ENCODE results near the gene PIF1. TPM values are rescaled to one million over a fixed set of nuclear protein-coding genes. Genes with fewer than 3 reads are reported as not detected.

PIF1 gene, protein sequence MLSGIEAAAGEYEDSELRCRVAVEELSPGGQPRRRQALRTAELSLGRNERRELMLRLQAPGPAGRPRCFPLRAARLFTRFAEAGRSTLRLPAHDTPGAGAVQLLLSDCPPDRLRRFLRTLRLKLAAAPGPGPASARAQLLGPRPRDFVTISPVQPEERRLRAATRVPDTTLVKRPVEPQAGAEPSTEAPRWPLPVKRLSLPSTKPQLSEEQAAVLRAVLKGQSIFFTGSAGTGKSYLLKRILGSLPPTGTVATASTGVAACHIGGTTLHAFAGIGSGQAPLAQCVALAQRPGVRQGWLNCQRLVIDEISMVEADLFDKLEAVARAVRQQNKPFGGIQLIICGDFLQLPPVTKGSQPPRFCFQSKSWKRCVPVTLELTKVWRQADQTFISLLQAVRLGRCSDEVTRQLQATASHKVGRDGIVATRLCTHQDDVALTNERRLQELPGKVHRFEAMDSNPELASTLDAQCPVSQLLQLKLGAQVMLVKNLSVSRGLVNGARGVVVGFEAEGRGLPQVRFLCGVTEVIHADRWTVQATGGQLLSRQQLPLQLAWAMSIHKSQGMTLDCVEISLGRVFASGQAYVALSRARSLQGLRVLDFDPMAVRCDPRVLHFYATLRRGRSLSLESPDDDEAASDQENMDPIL
- total RNA-seq: 0.31 TPM

DNA sequence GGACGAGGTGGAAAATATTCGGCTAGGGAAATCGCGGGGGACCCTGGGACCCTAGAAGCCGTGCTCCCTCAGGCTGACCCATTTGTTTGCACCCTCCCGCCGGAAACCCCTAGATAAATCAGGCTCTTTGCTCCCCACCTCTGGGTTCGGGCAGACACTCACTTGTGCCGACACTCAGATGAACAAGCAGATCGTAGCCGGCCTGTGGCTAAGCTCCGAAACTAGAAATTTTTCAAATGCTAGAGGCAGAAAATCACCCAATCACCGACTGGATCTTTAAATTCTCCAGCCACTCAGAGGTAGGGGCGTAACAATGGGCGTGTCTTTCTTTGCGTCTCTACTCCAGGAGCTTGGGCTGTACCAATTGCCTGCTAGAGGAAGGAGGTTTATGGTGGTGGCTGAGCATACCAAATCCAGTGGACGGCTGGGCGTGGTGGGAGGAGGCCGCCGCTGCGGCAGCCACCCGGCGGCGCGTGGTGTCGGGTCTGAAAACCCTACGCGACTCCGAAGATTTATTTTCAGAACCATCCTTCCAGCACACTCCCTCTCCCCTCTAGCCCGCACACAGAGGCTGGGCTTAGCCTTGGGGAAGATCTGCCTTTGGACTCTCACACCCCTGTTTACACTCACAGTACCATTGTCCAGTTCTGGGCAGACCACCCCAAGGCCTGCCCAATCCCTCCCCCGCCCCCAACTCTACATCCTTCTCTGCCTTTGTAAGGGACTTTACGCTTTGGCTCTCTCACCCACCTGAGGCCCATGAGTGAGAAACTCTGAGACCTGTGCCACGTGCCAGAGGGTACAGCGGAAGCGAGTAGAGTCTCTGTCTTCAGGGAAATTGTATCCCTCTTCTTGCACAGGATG is at the start of gene PIF1:
Gene PIF1, minus strand, starts transcription at position 217 of the 864 bp plus-strand sequence. CDS start 1,312 bp downstream, outside the sequence.
- Histone ChIP-seq H3K4me1 (ENCODE audit: insufficient read depth, low read length) (peaks cover 30% of the 10 kb centered on the region), H3K27me3 (ENCODE audit: insufficient read depth, low read length) (peaks cover 5% of the 10 kb centered on the region), H3K4me3 (ENCODE audit: low read length) (peak within 1 kb of the TSS; percentile 34), H3K9me3 (ENCODE audit: low read depth, low read length) (no peaks in the 10 kb centered on the region)

DNA sequence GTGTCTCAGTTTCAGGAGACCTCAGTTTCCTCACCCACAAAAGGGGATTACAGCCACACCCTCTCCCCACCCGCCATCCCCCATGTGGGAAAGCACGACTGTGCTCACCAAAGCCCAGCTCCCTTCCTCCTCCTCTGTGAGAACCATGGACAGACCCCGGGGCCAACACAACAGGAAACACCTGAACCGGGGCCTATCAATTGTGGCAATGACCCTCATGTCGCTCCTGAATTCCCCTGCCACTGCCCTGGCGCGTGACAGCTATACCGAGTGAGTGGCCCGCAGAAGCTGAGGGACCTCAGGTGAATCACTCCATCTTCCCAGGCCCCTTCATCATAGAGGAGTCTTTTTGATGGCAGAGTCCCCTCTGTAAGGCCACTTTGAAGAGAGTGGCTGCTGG is 44.9 kb upstream of the PIF1 start:
- Histone ChIP-seq H3K9me3 (ENCODE audit: low read depth, low read length) (no peaks in the 10 kb centered on the region), H3K27me3 (ENCODE audit: insufficient read depth, low read length) (no peaks in the 10 kb centered on the region), H3K4me3 (ENCODE audit: low read length) (no peak overlapping the region), H3K4me1 (ENCODE audit: insufficient read depth, low read length) (peaks cover 52% of the 10 kb centered on the region)

GRCh38 chr15:64869501-64869900 is 44.1 kb upstream of the PIF1 start:
- H3K4me1 ChIP-seq (ENCODE audit: insufficient read depth, low read length): peaks cover 49% of the 10 kb centered on the region
- H3K4me3 ChIP-seq (ENCODE audit: low read length): no peak overlapping the region
- H3K27me3 ChIP-seq (ENCODE audit: insufficient read depth, low read length): no peaks in the 10 kb centered on the region
- H3K9me3 ChIP-seq (ENCODE audit: low read depth, low read length): no peaks in the 10 kb centered on the region

GRCh38 chr15:64865998-64866520 is 40.6 kb upstream of the PIF1 start:
- H3K4me1 ChIP-seq (ENCODE audit: insufficient read depth, low read length): peaks cover 17% of the 10 kb centered on the region
- no peaks in the 10 kb centered on the region for H3K27me3 ChIP-seq (ENCODE audit: insufficient read depth, low read length)
- H3K4me3 ChIP-seq (ENCODE audit: low read length): no peak overlapping the region
- H3K9me3 ChIP-seq (ENCODE audit: low read depth, low read length): no peaks in the 10 kb centered on the region

- Histone ChIP-seq H3K4me3 (ENCODE audit: low read length) (no peak overlapping the region), H3K27me3 (ENCODE audit: insufficient read depth, low read length) (no peaks in the 10 kb centered on the region), H3K4me1 (ENCODE audit: insufficient read depth, low read length) (peaks cover 13% of the 10 kb centered on the region), H3K9me3 (ENCODE audit: low read depth, low read length) (no peaks in the 10 kb centered on the region)
Measured at GRCh38 chr15:64865126-64865997, 39.9 kb upstream of the PIF1 start.

DNA sequence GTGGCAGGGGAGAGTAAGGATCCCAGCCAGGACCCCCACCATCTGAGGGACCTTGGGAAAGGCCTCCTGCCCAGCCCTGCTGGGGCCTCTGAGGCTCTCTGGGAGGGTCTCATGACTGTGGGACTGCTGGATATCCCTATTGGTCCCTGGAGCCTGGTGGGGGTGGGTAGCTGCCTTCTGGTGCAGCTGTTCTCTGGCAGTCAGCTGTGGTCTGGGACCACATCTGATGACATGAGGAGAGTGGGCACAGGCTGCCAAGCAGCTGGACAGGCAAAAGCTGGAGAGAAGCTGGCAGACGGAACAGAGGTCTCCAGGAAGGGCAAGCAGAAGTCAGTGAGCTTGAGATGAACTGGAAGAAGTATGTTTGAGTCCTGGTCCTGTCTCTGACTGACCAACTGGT is 38.6 kb upstream of the PIF1 start:
- Histone ChIP-seq H3K4me3 (ENCODE audit: low read length) (no peak overlapping the region), H3K9me3 (ENCODE audit: low read depth, low read length) (no peaks in the 10 kb centered on the region), H3K4me1 (ENCODE audit: insufficient read depth, low read length) (peaks cover under 1% of the 10 kb centered on the region), H3K27me3 (ENCODE audit: insufficient read depth, low read length) (no peaks in the 10 kb centered on the region)

GRCh38 chr15:64862408-64862807 is 37.0 kb upstream of the PIF1 start:
- no peaks in the 10 kb centered on the region for H3K9me3 ChIP-seq (ENCODE audit: low read depth, low read length)
- no peaks in the 10 kb centered on the region for H3K27me3 ChIP-seq (ENCODE audit: insufficient read depth, low read length)
- H3K4me3 ChIP-seq (ENCODE audit: low read length): no peak overlapping the region
- H3K4me1 ChIP-seq (ENCODE audit: insufficient read depth, low read length): peaks cover 11% of the 10 kb centered on the region

DNA sequence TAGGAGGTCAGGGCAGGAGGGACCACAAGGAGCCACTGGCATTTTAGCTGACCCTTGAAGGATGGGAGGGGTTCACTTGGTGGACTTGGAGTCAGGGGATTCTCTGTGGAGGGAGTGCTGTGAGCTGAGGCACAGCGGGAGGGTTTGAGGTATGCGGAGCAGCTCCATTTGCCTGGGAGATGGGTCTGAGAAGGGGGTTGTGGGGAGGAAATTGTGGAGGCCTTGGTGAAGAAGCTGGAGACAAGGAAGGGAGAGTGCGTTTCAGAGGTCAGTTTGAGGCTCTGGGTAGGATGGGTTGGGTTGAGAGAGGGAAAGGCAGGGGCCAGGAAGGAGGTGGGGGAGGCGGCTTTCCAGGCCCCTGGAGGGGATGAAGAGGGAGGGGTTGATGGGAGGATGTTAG is 36.5 kb upstream of the PIF1 start:
- no peaks in the 10 kb centered on the region for H3K9me3 ChIP-seq (ENCODE audit: low read depth, low read length)
- no peaks in the 10 kb centered on the region for H3K27me3 ChIP-seq (ENCODE audit: insufficient read depth, low read length)
- H3K4me1 ChIP-seq (ENCODE audit: insufficient read depth, low read length): peaks cover 15% of the 10 kb centered on the region
- H3K4me3 ChIP-seq (ENCODE audit: low read length): no peak overlapping the region

GRCh38 chr15:64861331-64861730 is 35.9 kb upstream of the PIF1 start:
- Histone ChIP-seq H3K4me3 (ENCODE audit: low read length) (no peak overlapping the region), H3K4me1 (ENCODE audit: insufficient read depth, low read length) (peaks cover 22% of the 10 kb centered on the region), H3K27me3 (ENCODE audit: insufficient read depth, low read length) (no peaks in the 10 kb centered on the region), H3K9me3 (ENCODE audit: low read depth, low read length) (no peaks in the 10 kb centered on the region)

GRCh38 chr15:64859226-64859625 is 33.8 kb upstream of the PIF1 start:
- no peaks in the 10 kb centered on the region for H3K9me3 ChIP-seq (ENCODE audit: low read depth, low read length)
- H3K27me3 ChIP-seq (ENCODE audit: insufficient read depth, low read length): no peaks in the 10 kb centered on the region
- no peak overlapping the region for H3K4me3 ChIP-seq (ENCODE audit: low read length)
- H3K4me1 ChIP-seq (ENCODE audit: insufficient read depth, low read length): peaks cover 43% of the 10 kb centered on the region

DNA sequence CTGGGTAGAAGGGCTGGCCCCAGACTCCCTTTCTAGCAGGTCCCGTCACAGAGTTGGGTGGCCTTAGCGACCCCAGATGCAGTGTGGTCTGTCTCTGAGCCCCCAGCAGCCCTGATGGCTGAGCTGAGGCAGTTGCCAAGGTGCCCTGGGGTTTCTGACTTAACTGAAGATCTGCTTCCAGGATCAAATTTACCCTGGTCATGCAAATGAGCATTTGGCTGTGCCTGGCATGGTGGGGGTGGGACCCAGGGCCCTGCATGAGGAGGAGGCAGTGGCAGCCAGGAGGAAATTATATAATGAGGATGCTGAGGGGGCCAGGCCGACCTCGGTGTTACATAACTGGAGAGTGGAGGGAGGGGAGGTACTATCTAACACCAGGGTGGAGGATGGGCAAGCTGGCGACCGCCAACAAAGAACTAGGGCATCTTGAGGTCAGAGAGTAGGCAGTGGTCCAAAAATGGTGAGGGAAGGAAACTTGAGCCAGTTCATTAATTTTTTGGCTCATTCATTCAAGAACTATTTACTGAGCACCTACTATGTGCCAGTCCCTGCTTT is 32.7 kb upstream of the PIF1 start:
- no peak overlapping the region for H3K4me3 ChIP-seq (ENCODE audit: low read length)
- no peaks in the 10 kb centered on the region for H3K9me3 ChIP-seq (ENCODE audit: low read depth, low read length)
- peaks cover 51% of the 10 kb centered on the region for H3K4me1 ChIP-seq (ENCODE audit: insufficient read depth, low read length)
- no peaks in the 10 kb centered on the region for H3K27me3 ChIP-seq (ENCODE audit: insufficient read depth, low read length)

DNA sequence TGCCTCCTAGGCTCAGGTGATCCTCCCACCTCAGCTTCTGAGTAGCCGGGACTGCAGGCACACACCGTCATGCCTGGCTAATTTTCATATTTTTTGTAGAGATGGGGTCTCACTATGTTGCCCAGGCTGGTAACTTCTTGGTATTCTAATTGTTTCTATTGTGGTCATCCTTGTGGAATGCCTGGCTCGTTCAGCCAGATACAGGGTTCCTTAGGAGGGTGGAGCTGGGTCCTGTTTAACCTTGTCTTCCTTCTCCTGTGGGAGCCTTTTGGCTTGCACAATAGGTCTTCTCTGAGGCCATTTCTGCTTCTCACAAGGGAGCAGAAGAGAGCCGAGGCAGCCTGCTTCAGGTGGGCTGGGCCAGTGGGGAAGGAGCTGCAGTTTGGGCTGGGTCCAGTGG is 32.0 kb upstream of the PIF1 start:
- Histone ChIP-seq H3K27me3 (ENCODE audit: insufficient read depth, low read length) (no peaks in the 10 kb centered on the region), H3K9me3 (ENCODE audit: low read depth, low read length) (no peaks in the 10 kb centered on the region), H3K4me3 (ENCODE audit: low read length) (no peak overlapping the region), H3K4me1 (ENCODE audit: insufficient read depth, low read length) (peaks cover 54% of the 10 kb centered on the region)

DNA sequence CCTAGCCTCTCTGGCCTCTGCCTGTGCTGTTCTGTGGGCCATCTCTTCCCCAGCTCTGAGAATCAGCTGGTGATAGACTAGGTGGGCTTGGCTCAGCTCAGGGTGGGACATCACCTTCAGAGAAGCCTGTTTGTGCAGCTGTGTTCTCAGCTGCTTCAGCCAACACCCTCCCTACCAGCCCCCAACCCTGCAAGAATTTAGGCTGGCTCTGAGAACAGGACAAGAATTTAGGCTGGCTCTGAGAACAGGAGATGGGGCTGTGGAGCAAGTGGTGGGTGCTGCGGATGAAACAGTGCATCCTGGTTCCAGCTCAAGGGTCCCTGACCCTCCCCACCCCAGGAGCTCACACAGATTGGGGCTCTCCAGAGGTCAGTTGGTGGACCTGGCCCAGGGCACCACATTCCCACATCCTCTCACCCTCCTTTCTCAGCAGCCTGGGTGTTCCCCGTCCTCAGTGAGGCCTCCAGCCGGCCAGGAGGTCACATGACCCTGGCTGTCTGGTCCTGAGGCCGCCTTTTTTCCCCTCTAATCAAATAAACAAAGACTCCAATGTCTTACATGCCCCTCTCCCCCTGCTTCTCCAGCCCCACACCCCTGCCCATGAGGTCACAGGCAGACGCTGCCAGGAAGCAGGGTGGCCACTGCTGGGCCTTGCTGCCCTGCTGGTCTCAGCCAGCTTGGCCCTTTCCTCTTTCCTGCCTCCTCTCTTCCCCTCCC is 31.1 kb upstream of the PIF1 start:
- Histone ChIP-seq H3K9me3 (ENCODE audit: low read depth, low read length) (no peaks in the 10 kb centered on the region), H3K4me1 (ENCODE audit: insufficient read depth, low read length) (peaks cover 63% of the 10 kb centered on the region), H3K27me3 (ENCODE audit: insufficient read depth, low read length) (no peaks in the 10 kb centered on the region), H3K4me3 (ENCODE audit: low read length) (no peak overlapping the region)

Data from mononuclear cell (primary cell).